NCI-H146 (cell line): ENCODE measurements around the gene KCP.
"Not testable (repeated sequence)": the region's sequence is repeated elsewhere in the genome, so short reads cannot be mapped to it uniquely, and the experiment has no call there.

ENCODE experiments used
- DNase-seq: peaks from one replicate; lab custom pipeline; 2025; lab: John Stamatoyannopoulos, UW

The KCP gene

DNA sequence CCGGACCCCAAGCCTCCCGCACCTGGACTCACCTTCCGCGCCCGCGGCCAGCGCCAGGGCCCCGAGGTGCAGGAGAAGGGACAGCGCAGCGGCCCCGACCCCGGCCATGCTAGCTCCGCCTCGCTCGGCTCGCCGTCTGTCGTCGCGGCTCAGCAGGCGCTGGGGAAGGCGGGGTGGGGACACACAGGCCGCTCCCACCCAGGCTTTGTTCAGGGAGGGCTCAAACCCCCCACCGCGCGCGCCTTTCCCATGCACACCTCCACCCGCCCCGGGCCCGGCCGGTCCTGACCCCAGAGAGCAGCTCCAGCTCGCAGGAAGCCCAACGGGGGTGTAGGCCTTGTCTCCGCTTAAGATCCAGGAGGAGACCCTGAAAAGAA is at the start of gene KCP:
Gene KCP (minus strand): TSS at position 141 of the 377 bp plus-strand sequence. CDS start 33 bp downstream, at position 108.
- DNase-seq, result peak; percentile 42

DNA sequence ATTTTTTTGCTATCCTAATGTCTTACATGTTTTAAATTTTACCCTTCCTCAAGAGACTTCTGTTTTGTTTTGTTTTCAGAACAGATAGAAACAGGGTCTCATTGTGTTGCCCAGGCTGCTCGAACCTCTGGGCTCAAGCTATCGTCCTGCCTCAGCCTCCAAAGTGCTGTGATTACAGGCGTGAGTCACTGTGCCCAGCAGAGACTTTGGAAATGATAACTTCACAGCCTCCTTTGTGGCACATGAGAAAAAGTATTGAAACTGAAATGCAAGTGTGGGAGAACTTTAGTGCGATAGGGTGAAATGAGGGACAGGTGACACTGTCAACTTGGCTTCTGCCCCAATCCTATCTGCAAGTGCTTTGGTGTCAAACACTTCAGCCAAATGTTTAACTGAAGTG is 48.8 kb upstream of the KCP start:
- DNase-seq, result no peak

GRCh38 chr7:128955981-128956380 is 45.5 kb upstream of the KCP start:
- no peak for DNase-seq

GRCh38 chr7:128954830-128955802 is 44.6 kb upstream of the KCP start:
- DNase-seq, result peak; percentile 62

DNA sequence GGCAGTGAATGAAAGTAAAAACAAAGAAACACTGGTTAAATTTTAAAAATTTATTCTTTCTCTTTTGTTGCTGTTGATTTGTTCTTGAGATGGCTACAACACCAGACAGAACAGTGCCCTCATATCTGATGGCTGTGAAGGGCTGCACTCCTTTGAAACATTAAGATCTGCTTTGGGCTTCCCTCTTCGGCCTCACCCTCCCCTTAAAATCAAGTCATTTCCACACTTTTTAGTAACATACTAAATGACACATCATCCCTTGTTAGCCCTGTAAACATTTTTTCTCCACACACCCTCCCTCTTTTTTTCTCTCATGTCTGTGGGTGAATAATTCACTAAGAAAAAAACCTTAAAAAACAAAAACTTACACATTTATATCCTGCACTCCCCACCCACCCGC is 43.6 kb upstream of the KCP start:
- no peak for DNase-seq

DNA sequence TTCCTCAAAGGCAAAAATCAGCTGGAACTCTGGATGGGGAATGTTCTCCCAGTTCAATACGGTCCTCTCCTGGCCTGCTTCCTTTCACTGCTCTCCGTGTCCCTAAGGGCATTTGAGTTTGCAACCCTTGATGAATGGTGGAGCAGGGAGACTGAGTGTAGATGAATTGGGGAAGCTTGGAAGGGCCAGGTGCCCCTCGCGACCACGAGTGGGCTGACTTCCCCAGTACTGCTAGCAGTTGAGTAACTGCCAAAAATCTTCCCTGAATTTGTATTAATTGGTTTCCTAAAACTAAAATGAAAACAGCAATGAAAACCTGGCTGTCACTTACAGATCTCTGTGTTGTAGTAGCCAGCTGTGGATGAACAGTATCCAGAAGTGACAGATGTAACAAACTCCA is 40.8 kb upstream of the KCP start:
- DNase-seq, result no peak

- DNase-seq, result no peak
Measured at GRCh38 chr7:128948976-128949760, 38.7 kb upstream of the KCP start.

DNA sequence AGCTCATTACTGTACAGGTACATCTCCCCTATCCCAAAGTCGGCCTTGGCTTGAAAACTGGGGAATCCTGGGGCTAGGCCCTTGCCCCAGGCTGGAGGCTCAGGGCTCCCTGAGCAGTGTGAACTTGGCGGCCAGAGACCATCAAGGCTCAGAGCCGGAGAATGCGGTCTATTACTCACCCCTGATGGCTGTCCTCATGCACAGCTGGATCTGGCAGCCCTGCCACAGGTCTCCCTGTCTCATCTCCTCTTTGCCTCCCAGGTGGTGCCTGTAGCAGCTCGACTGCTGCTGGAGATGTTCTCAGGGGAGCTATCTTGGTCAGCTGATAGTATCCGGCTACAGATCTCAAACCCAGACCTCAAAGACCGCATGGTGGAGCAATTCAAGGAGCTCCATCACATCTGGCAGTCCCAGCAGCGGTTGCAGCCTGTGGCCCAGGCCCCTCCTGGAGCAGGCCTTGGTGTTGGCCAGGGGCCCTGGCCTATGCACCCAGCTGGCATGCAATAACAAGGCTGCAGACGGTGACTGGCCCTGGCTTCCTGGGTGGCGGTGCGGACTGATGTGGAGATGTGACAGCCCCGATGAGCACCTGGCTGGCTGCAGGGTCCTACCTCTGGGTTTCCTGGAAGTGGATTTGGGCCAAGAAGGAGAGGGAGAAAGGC is 37.9 kb upstream of the KCP start:
- DNase-seq, result no peak

DNA sequence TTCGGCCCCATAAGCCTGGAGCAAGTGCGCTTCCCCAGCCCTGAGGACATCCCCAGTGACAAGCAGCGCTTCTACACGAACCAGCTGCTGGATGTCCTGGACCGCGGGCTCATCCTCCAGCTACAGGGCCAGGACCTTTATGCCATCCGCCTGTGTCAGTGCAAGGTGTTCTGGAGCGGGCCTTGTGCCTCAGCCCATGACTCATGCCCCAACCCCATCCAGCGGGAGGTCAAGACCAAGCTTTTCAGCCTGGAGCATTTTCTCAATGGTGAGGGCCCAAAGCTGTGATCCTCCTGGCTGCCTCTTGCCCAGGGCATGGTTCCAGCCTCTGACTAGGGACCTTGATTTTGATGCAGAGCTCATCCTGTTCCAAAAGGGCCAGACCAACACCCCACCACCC is 37.3 kb upstream of the KCP start:
- no peak for DNase-seq

- DNase-seq, result no peak
Measured at GRCh38 chr7:128946936-128947830, 36.7 kb upstream of the KCP start.

DNA sequence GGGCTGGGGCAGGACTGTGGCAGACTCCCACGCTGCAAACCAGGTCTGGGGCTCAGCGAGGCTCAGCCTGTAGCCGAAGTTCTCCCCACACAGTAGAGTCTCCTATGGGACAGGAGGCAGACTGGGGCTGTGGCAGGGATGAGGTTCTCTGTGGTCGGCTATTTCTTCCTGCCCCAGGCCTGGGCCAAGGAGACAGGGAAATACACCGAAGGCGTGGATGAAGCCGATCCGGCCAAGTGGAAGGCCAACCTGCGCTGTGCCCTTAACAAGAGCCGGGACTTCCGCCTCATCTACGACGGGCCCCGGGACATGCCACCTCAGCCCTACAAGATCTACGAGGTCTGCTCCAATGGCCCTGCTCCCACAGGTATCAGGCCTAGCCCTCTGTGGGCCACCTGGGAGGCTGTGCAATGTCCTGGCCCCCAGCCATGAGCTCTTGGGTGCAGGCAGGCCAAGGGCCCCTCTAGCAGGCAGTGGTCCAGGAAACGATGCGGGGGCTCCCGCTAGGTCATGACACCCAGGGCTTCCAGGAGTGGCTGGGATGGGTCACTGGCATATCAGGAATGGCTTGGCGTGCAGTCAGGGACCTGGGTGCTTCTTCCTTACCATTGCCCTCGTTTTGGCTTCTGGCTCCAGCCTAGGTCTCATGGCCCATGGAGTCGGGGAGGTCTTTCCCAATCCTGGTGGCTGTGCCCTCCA is 35.3 kb upstream of the KCP start:
- DNase-seq, result no peak

- DNase-seq, result no peak
Measured at GRCh38 chr7:128944487-128945236, 34.2 kb upstream of the KCP start.

DNA sequence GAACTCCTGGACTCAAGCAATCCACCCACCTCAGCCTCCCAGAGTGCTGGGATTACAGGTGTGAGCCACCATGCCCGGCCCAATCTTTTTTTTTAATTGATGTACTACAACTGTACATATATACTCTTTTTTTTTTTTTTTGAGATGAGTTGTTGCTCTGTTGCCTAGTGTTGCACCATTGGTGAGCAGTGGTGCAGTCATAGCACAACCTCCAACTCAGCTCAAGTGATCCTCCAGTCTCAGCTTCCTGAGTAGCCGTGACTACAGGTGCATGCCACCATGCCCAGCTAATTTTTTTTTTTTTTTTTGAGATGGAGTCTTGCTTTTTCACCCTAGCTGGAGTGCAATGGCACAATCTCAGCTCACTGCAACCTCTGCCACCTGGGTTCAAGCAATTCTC is 32.7 kb upstream of the KCP start:
- DNase-seq, result not testable (repeated sequence)

- no peak for DNase-seq
Measured at GRCh38 chr7:128941946-128942526, 31.5 kb upstream of the KCP start.

- no peak for DNase-seq
Measured at GRCh38 chr7:128941323-128941890, 30.9 kb upstream of the KCP start.

- DNase-seq, result no peak
Measured at GRCh38 chr7:128940494-128941322, 30.2 kb upstream of the KCP start.

DNA sequence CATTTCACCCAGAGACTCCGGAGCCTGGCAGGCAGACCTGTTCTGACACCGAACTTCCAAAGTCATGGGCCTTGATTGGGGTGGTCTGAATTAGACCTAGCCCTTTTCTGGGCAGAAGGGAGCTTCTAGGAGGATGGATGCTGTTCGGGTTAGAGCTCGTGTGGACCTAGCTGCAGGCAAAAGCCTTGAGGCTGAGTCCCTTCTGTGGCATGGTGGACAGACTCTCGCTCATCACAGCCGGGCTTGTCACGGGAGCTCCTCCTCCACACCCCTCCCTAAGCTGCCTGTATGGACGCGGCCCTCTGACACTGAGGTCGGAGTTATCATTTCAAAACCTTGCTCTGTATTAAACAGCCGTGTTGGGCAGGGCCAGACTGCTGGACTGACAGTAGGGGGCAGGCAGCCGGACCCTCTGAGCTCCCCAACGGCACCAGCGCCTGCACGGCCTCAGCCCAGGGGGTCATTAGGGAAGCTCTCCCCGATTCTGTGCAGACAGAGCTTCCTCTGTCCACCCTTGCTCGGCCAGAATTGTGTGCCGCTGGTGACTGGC is 29.4 kb upstream of the KCP start:
- no peak for DNase-seq
